Putamen (tissue), 1 donor: ENCODE results near the gene OR4D1.

Experiments
- DNase-seq: peaks from one replicate; pipeline ENCODE4 v3.0.0-alpha.2; 2016; ENCODE audit warnings: low spot score

Gene OR4D1

DNA sequence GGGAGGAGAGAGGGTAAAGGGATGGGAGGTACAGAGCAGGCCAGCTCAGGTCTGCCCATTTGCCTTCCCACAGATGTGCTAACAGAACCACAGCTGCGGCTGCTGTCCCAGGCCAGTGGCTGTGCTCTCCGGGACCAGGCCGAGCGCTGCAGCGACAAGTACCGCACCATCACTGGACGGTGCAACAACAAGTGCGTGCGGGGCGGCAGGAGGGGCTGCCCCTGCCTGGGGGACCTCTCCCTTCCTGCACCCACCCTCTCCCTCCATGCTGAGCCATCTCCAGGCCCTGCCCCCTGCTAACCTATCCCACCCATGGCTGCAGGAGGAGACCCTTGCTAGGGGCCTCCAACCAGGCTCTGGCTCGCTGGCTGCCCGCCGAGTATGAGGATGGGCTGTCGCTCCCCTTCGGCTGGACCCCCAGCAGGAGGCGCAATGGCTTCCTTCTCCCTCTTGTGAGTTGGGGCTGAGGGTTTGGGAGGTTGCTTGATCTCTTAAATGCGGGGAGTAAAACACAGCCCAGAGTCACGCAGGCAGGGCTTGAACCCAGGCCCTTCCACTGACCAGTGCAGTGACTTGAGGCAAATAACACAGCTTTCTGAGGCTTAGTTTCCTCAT is 45.6 kb downstream of the OR4D1 start:
- DNase-seq, result no peak

DNA sequence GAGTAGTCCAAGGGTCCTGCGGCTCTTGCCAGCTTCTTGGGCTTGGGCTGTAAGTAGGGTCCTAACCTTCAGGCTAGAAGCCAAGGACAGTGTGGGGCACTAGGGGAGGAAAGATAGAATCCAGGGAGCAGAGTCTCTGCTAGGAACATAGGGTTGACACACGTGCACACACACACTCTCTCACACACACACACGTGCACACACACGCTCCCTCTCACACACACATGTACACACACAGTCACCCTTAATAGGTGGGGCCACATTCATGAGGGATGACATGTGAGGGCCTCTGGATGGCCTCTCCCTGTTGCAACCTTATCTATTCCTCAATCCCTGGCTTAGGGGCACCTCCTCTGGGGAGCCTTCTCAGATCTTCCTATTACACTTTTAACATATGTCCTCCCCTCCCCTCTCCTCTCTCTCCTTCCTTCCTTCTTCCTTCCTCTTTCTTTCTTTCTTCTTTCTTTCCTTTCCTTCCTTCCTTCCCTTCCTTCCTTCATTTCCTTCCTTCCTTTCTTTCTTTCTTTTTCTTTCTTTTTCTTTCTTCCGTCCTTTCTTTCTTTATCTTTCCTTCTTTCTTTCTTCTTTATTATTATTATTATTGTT is 47.4 kb downstream of the OR4D1 start:
- DNase-seq, result no peak

GRCh38 chr17:58196610-58197009 is 48.4 kb downstream of the OR4D1 start:
- no peak for DNase-seq

DNA sequence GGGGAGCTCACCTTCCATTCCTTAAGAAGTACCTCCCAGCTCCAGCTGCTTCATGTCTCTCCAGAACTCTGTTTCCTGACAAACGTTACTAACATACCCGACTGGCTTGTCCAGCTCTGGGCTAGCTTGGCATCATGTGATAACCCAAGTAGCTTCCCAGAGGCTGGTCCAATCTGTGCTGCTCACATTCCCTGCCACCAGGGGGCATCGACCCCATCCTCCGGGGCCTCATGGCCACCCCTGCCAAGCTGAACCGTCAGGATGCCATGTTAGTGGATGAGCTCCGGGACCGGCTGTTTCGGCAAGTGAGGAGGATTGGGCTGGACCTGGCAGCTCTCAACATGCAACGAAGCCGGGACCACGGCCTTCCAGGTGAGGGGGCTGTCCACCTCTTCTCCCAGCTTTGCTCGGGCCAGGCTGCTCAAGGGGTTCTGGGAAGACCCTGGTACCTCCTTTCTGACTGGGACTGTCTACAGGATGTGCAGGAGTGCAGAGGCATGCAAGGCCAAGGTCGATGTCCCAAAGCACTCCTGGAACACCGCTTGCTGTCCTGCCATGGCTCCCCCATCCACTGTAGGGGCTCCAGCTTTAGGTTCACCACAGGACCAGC is 51.9 kb downstream of the OR4D1 start:
- DNase-seq, result no peak

- no peak for DNase-seq
These were observed 54.7 kb downstream of the OR4D1 start for GRCh38 chr17:58202859-58203258.

DNA sequence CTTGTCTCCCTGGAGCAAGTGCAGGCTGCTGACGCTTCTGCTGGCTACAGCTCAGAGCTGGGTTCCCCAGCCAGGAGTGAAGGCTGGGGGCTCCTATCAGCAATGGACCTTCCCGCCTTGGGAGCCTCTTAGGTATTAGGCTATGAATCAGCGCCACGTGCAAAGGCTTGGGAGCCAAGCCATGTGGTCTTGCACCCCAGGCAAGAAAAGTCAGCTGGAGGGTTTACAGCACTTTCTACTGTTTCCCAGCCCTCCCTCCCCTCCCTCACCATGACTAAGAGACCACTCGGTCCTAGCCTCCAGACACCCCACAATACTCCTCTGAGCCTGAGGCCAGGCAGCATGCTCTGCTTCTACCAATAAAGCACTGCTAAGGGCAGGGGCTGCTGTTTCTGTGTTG is 56.6 kb downstream of the OR4D1 start:
- no peak for DNase-seq

- no peak for DNase-seq
These were observed 57.8 kb downstream of the OR4D1 start for GRCh38 chr17:58205936-58206335.

DNA sequence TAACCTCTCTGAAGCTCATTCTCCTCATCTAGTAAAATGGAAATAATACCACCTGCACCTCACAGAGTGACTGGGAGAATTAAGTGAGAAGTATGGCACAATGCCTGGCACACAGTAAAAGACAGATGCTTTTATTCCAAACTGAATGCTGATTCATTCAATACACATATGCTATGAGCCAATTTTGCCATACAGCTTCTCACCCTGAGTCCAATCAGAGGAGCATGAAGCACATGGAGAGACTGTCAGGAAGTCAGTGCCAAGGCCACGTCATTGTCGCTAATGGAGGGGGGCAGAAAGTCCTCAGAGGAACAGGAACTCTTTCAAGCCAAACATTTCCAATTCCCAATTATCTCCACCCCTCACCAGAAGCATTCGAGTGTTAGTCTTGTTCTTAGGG is 59.3 kb downstream of the OR4D1 start:
- no peak for DNase-seq

GRCh38 chr17:58208344-58208743 is 60.2 kb downstream of the OR4D1 start:
- no peak for DNase-seq
